GM12865 (cell line): Measurements from ENCODE around the gene VTI1A.

Experiments used
- DNase-seq: peaks from one replicate; pipeline ENCODE4 v3.0.0; 2010; ENCODE audit warnings: low read depth
- H3K4me3 ChIP-seq: 2 replicates; pipeline ENCODE4 v1.5.1; 2011; ENCODE audit warnings: mild to moderate bottlenecking, low read depth, low read length, control low read depth
- TF ChIP-seq, protein P1 (sequence below): IDR thresholded peaks from 2 replicates; pipeline ENCODE4 v1.5.1; 2011; ENCODE audit warnings: low read length, control low read depth, low read depth, inconsistent platforms; ENCODE audit not compliant: insufficient read depth; ENCODE audit errors: missing control alignments

VTI1A gene

DNA sequence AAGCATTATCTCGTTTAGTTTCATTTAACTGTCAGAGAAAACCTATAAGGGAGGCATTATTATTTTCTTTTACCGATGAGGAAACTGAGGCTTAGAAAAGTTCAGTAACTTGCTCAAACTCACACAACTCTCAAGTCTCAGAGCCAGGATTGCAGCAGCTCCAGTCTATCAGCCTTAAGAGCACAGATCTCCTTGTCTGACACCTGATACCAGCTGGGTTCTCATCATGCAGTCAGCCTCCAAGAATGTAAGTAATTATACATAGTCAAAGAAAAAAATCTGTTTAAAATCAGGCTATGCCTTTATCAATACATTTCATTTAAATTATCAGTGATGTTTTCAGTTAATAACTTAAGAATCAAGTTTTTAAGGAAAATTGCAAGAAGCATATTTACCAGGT lies 266.4 kb downstream of the VTI1A start:
- H3K4me3 ChIP-seq, result no peak overlapping the region
- TF ChIP-seq, protein P1, sequence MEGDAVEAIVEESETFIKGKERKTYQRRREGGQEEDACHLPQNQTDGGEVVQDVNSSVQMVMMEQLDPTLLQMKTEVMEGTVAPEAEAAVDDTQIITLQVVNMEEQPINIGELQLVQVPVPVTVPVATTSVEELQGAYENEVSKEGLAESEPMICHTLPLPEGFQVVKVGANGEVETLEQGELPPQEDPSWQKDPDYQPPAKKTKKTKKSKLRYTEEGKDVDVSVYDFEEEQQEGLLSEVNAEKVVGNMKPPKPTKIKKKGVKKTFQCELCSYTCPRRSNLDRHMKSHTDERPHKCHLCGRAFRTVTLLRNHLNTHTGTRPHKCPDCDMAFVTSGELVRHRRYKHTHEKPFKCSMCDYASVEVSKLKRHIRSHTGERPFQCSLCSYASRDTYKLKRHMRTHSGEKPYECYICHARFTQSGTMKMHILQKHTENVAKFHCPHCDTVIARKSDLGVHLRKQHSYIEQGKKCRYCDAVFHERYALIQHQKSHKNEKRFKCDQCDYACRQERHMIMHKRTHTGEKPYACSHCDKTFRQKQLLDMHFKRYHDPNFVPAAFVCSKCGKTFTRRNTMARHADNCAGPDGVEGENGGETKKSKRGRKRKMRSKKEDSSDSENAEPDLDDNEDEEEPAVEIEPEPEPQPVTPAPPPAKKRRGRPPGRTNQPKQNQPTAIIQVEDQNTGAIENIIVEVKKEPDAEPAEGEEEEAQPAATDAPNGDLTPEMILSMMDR, result no peak
- no peak for DNase-seq

GRCh38 chr10:112715581-112715980 lies 268.6 kb downstream of the VTI1A start:
- no peak for DNase-seq
- TF ChIP-seq, protein P1, result no peak

GRCh38 chr10:112716076-112716475 lies 269.1 kb downstream of the VTI1A start:
- H3K4me3 ChIP-seq, result no peak overlapping the region
- no peak for DNase-seq
- TF ChIP-seq, protein P1, result no peak

More at GRCh38 chr10:112715581-112715980, 268.6 kb downstream of the VTI1A start:
- no peak overlapping the region for H3K4me3 ChIP-seq

DNA sequence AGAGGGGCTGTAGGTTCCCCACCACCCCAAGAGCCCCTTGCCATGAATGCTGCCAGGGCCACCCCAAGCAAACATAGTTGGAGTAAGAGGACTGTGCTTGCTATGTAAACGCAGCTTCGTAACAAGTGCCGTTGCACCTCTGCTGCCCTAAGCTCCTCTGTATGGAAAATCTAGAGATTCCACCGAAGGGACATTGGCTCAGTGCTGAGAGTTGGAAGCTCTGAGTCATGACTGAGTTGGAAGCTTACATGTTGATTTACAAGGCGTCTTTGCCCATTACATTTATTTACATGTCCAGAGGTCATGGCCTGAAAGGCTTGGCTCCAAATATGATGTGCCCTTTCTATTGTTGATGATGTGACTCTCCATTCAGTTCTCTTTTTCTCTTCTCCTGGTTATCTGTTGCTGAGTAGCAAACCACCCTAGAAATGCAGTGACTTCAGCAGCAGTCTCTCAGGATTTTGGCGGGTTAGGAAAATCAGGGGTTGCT lies 270.0 kb downstream of the VTI1A start:
- H3K4me3 ChIP-seq, result no peak overlapping the region
- no peak for DNase-seq
- TF ChIP-seq, protein P1, result no peak

- TF ChIP-seq, protein P1, result no peak
- DNase-seq, result no peak
- no peak overlapping the region for H3K4me3 ChIP-seq
Observed at GRCh38 chr10:112720178-112720577, 273.2 kb downstream of the VTI1A start.

GRCh38 chr10:112721080-112721698 lies 274.2 kb downstream of the VTI1A start:
- TF ChIP-seq, protein P1, result peak; percentile 37
- H3K4me3 ChIP-seq, result no peak overlapping the region
- DNase-seq, result peak; percentile 37

- DNase-seq, result no peak
- no peak overlapping the region for H3K4me3 ChIP-seq
- TF ChIP-seq, protein P1, result no peak
Observed at GRCh38 chr10:112722758-112723157, 275.7 kb downstream of the VTI1A start.
